Ovary (tissue), 3 donors: Measurements from ENCODE around the gene ZFHX2.

Experiments
- POLR2A ChIP-seq: fragments of 450-650 bp; IDR thresholded peaks from one replicate; pipeline ENCODE4 v1.6.1; 2017; ENCODE audit warnings: antibody characterized with exemption, mild to moderate bottlenecking, moderate library complexity
- TF ChIP-seq, protein P1 (sequence below), 3 donors: fragments of 450-650 bp in 2 of 3; fragments of 200-600 bp in 1 of 3; IDR thresholded peaks; one replicate each; pipeline versions ENCODE4 v1.5.1 to v1.8.0; 2016 to 2022; ENCODE audit warnings: antibody characterized with exemption in 3 of 3, mild to moderate bottlenecking in 1 of 3
- donor health status: DM: no; HTN: no; CAD: no.

DNA sequence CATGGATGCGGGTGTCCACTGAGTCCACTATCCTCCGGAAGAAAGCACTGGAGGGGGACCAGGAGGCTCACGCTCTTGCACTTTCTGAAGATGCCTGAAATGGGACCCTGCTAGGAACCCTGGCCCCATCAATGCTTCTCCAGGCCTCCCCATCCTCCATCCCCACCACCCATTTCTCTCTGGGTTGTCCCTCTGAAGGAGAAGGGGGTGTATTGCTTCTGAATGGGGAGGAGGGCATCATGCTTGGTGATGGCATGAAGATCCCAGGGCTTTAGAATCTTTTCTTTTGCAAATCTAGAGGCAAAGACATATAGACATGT is 27.7 kb upstream of the ZFHX2 start:
- TF ChIP-seq, protein P1, sequence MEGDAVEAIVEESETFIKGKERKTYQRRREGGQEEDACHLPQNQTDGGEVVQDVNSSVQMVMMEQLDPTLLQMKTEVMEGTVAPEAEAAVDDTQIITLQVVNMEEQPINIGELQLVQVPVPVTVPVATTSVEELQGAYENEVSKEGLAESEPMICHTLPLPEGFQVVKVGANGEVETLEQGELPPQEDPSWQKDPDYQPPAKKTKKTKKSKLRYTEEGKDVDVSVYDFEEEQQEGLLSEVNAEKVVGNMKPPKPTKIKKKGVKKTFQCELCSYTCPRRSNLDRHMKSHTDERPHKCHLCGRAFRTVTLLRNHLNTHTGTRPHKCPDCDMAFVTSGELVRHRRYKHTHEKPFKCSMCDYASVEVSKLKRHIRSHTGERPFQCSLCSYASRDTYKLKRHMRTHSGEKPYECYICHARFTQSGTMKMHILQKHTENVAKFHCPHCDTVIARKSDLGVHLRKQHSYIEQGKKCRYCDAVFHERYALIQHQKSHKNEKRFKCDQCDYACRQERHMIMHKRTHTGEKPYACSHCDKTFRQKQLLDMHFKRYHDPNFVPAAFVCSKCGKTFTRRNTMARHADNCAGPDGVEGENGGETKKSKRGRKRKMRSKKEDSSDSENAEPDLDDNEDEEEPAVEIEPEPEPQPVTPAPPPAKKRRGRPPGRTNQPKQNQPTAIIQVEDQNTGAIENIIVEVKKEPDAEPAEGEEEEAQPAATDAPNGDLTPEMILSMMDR (IDR thresholded peaks at IDR 0.05): no peak
- TF ChIP-seq POLR2A: no peak
